T47D (cell line): ENCODE data around the gene STAC3.
"Not testable (repeated sequence)": the region's sequence is repeated elsewhere in the genome, so short reads cannot be mapped to it uniquely, and the experiment has no call there.

ENCODE experiments used
- DNase-seq, 2 experiments: peaks; one replicate each; pipeline versions ENCODE4 v3.0.0 to v3.0.0-alpha.2; 2011 to 2012; ENCODE audit warnings: low read depth in 1 of 2, low spot score in 1 of 2
- JUND ChIP-seq: IDR thresholded peaks from 2 replicates; pipeline ENCODE4 v1.6.1; 2012; ENCODE audit warnings: low read depth
- in situ Hi-C: cut with HindIII; loops from 2 replicates; pipeline ENCODE4 v1.10.0; 2016; ENCODE audit warnings: low sequenced_read_pairs, low pct_unique_long_range_greater_than_20kb

The STAC3 gene

DNA sequence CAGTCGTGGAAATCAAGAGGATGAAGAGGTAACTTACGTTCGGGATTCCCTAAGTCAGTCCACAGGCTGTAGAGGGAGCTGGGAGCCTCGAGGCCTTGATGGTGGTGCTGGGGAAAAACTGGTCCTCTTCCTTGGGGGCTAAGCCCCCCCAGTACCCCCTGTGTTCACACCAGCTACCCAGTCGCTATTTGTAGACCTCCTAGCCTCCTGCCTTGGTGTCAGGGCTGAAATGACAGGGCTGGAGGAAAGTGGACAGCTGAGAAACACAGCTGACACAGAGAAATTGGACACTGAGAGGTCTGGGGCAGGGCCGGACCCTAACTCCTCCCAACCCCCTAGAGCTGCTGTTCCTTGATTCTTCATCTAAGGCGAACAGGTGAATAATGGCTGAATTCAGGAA, at the start of gene STAC3:
TSS of gene STAC3 (minus strand) at position 232 of the 400 bp plus-strand sequence. CDS start 1,551 bp downstream, outside the sequence.
- DNase-seq, result no peak
- TF ChIP-seq JUND, result no peak
- in situ Hi-C loops, result no loop called here

DNA sequence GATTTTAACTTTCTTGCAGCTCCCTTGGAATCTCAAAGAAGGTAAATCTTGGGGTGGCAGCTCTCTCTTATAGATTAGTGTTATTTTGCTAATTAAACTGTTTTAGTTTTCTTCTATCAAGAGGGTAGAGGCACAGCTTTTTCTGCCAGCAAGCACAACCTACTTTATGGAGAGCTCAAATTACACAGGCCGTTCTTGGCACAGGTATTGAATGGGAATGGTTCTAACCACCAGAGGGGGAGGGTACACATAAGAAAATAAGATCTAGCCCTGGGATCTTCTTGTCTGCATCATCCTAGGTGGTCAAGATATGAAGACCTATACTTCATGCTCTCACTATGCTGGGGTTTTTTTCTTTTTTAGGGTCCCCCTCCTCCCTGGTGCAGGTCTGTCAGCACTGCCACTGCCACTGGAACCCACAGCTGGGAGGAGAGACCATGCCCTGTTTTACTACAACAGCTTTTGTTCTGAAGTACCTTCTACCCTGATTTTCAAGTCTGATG, 48.6 kb upstream of the STAC3 start:
- in situ Hi-C loops, result no loop called here

GRCh38 chr12:57296291-57296690, 45.3 kb upstream of the STAC3 start:
- no peak for DNase-seq
- in situ Hi-C loops, result no loop called here
- TF ChIP-seq JUND, result no peak

More for the DNA sequence above, 48.6 kb upstream of the STAC3 start:
- no peak for TF ChIP-seq JUND
- peak in 1 of 2 experiments; percentile 54 for DNase-seq

- DNase-seq, in situ Hi-C loops: not testable (repeated sequence)
These were observed 31.1 kb upstream of the STAC3 start for GRCh38 chr12:57282073-57282472.

DNA sequence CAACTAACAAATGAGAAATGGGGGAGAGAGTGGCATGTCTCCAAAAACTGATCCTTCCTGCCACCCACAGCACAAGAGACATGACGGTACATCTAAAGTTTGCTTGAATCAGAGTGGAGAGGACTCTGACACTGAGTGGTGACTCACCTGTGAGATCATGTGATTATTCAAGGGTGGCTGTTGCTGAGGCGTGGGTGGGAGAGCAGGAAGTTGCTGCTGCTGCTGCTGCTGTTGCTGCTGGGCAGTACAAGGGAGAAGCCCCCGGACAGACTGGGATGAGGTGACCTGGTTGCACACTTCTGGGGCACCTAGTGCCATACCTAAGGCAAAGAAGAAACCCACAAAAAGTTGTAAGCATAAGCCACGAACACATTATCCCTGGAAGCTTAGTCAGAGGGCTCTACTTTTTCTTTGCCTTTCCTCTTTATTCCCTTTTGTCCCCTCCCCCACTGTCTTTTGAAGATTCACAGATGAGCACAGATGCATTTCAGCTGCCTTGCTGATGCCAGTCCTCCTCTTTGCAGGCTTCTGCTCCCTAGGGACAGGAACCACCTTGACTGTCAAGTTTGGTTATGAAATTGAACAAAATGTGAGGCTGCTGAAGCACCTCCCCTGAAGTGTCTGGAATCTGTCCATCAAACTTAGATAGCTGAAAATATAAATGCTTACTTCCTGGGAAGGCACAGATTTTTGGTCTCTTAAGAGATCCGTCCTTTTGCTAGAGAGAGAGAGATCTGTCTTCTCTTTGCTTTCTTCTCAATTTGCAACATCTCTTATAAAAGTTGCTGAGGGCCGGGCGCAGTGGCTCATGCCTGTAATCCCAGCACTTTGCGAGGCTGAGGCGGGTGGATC, 29.4 kb upstream of the STAC3 start:
- in situ Hi-C loops, result no loop called here
- DNase-seq, result peak in 1 of 2 experiments; percentile 8
- TF ChIP-seq JUND, result no peak

- in situ Hi-C loops, result no loop called here
- DNase-seq, result peak in 1 of 2 experiments; percentile 7
- TF ChIP-seq JUND, result no peak
These were observed 27.7 kb upstream of the STAC3 start for GRCh38 chr12:57278465-57279381.

GRCh38 chr12:57276935-57277563, 26.1 kb upstream of the STAC3 start:
- peak in 1 of 2 experiments; percentile 30 for DNase-seq
- in situ Hi-C loops, result no loop called here
- no peak for TF ChIP-seq JUND

GRCh38 chr12:57276233-57276632, 25.2 kb upstream of the STAC3 start:
- DNase-seq, in situ Hi-C loops: not testable (repeated sequence)

GRCh38 chr12:57273516-57273915, 22.5 kb upstream of the STAC3 start:
- no peak for TF ChIP-seq JUND
- no peak for DNase-seq
- in situ Hi-C loops, result no loop called here

DNA sequence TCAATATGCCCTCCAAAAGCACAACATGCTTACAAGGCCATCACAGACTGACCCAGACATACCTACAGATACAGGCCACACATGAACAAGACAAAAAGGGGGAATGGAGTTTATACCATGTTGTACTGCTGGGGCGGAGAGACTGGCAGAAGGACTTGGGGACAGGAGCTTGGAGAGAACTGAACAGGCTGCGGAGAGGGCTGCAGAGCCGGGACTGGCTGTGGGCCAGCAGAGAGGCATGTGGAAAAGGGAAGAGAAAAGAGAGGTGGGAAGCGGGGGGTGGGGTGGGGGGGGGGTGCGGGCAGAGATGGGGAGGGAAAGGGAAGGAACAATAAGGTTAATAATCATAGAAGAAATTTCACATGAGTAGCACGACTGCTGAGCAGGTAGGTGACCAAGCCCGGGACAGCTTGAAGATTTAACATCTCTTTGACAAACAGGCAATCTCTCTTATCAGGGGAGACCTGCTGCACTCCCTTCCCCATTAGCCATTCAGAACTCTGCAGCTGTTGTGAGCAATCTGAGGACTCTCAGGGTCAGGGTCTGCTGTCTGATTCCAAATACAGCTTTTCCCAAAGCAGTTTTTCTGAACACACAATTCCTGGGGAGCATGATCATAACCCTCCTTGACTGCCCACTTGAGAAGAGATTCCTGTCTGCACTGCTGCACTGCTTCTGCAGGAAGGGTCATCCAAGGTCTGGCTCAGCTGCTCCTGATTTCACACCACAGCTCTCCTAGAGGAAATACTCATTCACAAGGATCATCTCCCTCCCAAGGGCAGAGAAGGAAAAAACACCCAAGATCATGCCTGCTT, 21.6 kb upstream of the STAC3 start:
- no peak for TF ChIP-seq JUND
- no peak for DNase-seq
- in situ Hi-C loops, result no loop called here

- in situ Hi-C loops, result no loop called here
- TF ChIP-seq JUND, result no peak
- DNase-seq, result no peak
These were observed 20.0 kb upstream of the STAC3 start for GRCh38 chr12:57270966-57271470.
